GM12878 (cell line): ENCODE data around the gene IRS1. TPM values are rescaled to one million over a fixed set of nuclear protein-coding genes. Genes with fewer than 3 reads are reported as not detected.

Experiments
- IKZF2 ChIP-seq, 2 experiments: fragments of 450-650 bp; IDR thresholded peaks; 2 replicates each; pipeline ENCODE4 v1.6.1; 2017; ENCODE audit warnings: mild to moderate bottlenecking in 2 of 2, moderate library complexity in 2 of 2
- RCOR1 ChIP-seq: conservative IDR thresholded peaks from 2 replicates; pipeline ENCODE4 v1.6.1; 2012; ENCODE audit warnings: low read depth, low read length, improper control_type of control experiment
- STAT3 ChIP-seq: IDR thresholded peaks from 2 replicates; pipeline ENCODE4 v1.6.1; 2011; ENCODE audit warnings: low read depth, low read length, improper control_type of control experiment
- polyA plus RNA-seq, 11 experiments: library from polyadenylated mRNA; depleted of rRNA in 4 of 11; unstranded in 6 of 11; stranded (reverse) in 5 of 11; fragments of >200 nt; fragmentation: Nextera tagmentation in 4 of 11; fragmentation: Illumina TruSeq in 1 of 11; extraction: Ambion mirVana in 4 of 11; extraction: Trizol in 1 of 11; gene quantifications; 1 replicate in 1 of 11; 2 replicates in 10 of 11; pipeline versions ENCODE4 v1.2.1 to v1.2.3, GENCODE V29; 2011 to 2016; ENCODE audit warnings: inconsistent platforms in 2 of 11, missing spikeins in 2 of 11, low read depth in 1 of 11
- total RNA-seq, 4 experiments: library from RNA; depleted of rRNA in 3 of 4; stranded (reverse); fragments of >200 nt in 3 of 4; fragmentation: Illumina TruSeq in 1 of 4; extraction: Trizol in 1 of 4; gene quantifications; 2 replicates each; pipeline versions ENCODE4 v1.2.1 to v1.2.3, GENCODE V29; 2013 to 2021
- TF ChIP-seq, protein P1 (sequence below): fragments of 450-650 bp; IDR thresholded peaks from 2 replicates; pipeline ENCODE4 v1.6.1; 2016; ENCODE audit warnings: mild to moderate bottlenecking
- TF ChIP-seq, protein P2 (sequence below): IDR thresholded peaks from 2 replicates; pipeline ENCODE4 v1.6.1; 2012; ENCODE audit warnings: low read length, inconsistent platforms
- TF ChIP-seq, protein P3 (sequence below): fragments of 450-650 bp; formaldehyde crosslinking; IDR thresholded peaks from 2 replicates; pipeline ENCODE4 v1.4.0; 2020; ENCODE audit warnings: mild to moderate bottlenecking, moderate library complexity

Gene IRS1
- total and polyA plus RNA-seq, 10 of the 15 experiments (the other 5 are each of a cell fraction or from before 2014, with no cell fraction given), result 0.03 to 1.7 (median 0.34) TPM

DNA sequence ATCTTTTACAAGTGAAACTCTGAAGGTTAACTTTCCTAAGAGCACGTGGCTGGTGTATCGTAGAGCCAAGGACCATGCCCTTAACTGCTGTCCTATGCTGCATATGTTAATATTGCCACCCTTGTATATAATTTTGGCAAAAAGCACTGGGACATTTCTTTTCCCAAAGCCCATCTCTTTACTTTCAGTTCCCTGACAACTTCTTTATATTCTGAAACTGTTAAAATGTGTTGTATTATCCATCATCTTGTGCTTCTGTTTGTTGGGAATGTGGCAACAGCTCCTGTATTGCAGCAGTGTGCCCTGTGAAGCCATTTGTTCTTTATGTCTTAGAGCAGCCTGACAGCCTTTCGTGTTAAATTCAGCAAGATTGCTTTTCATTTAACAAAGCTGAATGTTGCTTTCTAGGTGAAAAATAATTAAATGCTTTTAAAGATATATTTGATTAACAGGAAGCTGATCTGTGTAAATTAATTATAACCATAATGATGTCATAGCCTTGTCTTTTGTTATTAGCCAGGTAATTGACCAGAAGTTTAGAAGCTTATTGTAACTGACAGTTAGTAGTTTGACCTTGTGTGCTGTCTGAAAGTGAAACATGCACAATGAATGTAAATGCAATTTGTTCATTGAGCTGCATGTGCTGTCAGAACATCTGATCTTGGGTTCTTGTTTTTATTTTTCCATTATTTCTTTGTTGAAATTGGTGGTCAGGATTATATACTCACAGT is 45.9 kb upstream of the IRS1 start (continued):
- TF ChIP-seq STAT3 (no peak), IKZF2 (IDR thresholded peaks at IDR 0.05) (0 out of 4 replicates have a peak, but pooled peaks of 1 of the 2 experiments have one; percentile 14), RCOR1 (no peak)
- TF ChIP-seq, protein P1, sequence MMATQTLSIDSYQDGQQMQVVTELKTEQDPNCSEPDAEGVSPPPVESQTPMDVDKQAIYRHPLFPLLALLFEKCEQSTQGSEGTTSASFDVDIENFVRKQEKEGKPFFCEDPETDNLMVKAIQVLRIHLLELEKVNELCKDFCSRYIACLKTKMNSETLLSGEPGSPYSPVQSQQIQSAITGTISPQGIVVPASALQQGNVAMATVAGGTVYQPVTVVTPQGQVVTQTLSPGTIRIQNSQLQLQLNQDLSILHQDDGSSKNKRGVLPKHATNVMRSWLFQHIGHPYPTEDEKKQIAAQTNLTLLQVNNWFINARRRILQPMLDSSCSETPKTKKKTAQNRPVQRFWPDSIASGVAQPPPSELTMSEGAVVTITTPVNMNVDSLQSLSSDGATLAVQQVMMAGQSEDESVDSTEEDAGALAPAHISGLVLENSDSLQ, result peak; percentile 64
- TF ChIP-seq, protein P2, sequence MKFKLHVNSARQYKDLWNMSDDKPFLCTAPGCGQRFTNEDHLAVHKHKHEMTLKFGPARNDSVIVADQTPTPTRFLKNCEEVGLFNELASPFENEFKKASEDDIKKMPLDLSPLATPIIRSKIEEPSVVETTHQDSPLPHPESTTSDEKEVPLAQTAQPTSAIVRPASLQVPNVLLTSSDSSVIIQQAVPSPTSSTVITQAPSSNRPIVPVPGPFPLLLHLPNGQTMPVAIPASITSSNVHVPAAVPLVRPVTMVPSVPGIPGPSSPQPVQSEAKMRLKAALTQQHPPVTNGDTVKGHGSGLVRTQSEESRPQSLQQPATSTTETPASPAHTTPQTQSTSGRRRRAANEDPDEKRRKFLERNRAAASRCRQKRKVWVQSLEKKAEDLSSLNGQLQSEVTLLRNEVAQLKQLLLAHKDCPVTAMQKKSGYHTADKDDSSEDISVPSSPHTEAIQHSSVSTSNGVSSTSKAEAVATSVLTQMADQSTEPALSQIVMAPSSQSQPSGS, result no peak
- TF ChIP-seq, protein P3, sequence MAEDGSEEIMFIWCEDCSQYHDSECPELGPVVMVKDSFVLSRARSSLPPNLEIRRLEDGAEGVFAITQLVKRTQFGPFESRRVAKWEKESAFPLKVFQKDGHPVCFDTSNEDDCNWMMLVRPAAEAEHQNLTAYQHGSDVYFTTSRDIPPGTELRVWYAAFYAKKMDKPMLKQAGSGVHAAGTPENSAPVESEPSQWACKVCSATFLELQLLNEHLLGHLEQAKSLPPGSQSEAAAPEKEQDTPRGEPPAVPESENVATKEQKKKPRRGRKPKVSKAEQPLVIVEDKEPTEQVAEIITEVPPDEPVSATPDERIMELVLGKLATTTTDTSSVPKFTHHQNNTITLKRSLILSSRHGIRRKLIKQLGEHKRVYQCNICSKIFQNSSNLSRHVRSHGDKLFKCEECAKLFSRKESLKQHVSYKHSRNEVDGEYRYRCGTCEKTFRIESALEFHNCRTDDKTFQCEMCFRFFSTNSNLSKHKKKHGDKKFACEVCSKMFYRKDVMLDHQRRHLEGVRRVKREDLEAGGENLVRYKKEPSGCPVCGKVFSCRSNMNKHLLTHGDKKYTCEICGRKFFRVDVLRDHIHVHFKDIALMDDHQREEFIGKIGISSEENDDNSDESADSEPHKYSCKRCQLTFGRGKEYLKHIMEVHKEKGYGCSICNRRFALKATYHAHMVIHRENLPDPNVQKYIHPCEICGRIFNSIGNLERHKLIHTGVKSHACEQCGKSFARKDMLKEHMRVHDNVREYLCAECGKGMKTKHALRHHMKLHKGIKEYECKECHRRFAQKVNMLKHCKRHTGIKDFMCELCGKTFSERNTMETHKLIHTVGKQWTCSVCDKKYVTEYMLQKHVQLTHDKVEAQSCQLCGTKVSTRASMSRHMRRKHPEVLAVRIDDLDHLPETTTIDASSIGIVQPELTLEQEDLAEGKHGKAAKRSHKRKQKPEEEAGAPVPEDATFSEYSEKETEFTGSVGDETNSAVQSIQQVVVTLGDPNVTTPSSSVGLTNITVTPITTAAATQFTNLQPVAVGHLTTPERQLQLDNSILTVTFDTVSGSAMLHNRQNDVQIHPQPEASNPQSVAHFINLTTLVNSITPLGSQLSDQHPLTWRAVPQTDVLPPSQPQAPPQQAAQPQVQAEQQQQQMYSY (CRISPR knock-in tag), result no peak
- TF ChIP-seq, all 136 proteins: peak for 5
